ENCODE measurements around the gene EMC9.

DNA sequence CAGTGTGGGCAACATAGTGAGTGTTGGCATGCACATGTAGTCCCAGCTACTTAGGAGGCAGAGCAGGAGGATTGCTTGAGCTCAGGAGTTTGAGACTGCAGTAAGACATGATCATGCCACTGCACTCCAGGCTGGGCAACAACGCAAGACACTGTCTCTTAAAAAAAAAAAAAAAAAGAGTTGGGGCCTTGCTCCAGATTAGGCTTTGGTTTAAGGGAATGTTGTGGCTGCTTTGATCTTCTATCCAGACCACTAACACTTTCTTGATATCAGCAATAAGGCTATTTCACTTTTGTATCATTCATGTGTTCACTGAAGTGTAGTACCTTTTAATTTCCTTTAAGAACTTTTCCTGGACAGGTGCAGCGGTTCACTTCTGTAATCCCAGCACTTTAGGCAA lies 13.7 kb downstream of the EMC9 start:
- TF ChIP-seq EZH2 (IDR thresholded peaks at IDR 0.05; ENCODE audit: borderline replicate concordance, low read depth, low read length, severe bottlenecking) = no peak
- TF ChIP-seq, protein P1, sequence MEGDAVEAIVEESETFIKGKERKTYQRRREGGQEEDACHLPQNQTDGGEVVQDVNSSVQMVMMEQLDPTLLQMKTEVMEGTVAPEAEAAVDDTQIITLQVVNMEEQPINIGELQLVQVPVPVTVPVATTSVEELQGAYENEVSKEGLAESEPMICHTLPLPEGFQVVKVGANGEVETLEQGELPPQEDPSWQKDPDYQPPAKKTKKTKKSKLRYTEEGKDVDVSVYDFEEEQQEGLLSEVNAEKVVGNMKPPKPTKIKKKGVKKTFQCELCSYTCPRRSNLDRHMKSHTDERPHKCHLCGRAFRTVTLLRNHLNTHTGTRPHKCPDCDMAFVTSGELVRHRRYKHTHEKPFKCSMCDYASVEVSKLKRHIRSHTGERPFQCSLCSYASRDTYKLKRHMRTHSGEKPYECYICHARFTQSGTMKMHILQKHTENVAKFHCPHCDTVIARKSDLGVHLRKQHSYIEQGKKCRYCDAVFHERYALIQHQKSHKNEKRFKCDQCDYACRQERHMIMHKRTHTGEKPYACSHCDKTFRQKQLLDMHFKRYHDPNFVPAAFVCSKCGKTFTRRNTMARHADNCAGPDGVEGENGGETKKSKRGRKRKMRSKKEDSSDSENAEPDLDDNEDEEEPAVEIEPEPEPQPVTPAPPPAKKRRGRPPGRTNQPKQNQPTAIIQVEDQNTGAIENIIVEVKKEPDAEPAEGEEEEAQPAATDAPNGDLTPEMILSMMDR (IDR thresholded peaks at IDR 0.05; ENCODE audit: borderline replicate concordance, extremely low read depth, low read length, poor library complexity, severe bottlenecking) = no peak

All from DND-41 (cell line).